ENCODE data around the gene SEC23A.

GRCh38 chr14:38992067-38992844, 110.8 kb downstream of the SEC23A start:
- TF ChIP-seq CTCF (IDR thresholded peaks at IDR 0.05) (no peak), POLR2A (IDR thresholded peaks at IDR 0.05) (no peak)

Measured in lower leg skin (tissue), 3 donors.